GM21576 (cell line): ENCODE results near the gene LSMEM2.
"Not testable (repeated sequence)": the region's sequence is repeated elsewhere in the genome, so short reads cannot be mapped to it uniquely, and the experiment has no call there.

Source experiments
- ATAC-seq: cut with Tn5 transposase; IDR thresholded peaks from one replicate; pipeline ENCODE4 v1.9.1; 2021; ENCODE audit warnings: mild to moderate bottlenecking, moderate library complexity; ENCODE audit not compliant: unreplicated experiment

LSMEM2 gene

GRCh38 chr3:50278880-50279224, at the start of gene LSMEM2:
TSS of gene LSMEM2 (plus strand) at chr3:50279087. CDS start at chr3:50279114, 27 bp downstream.
- no peak for ATAC-seq

GRCh38 chr3:50229490-50229889, 49.4 kb upstream of the LSMEM2 start:
- ATAC-seq, result no peak

GRCh38 chr3:50230104-50230793, 48.6 kb upstream of the LSMEM2 start:
- no peak for ATAC-seq

- ATAC-seq, result no peak
Observed at GRCh38 chr3:50230794-50231125, 48.1 kb upstream of the LSMEM2 start.

- no peak for ATAC-seq
Observed at GRCh38 chr3:50231581-50231980, 47.3 kb upstream of the LSMEM2 start.

GRCh38 chr3:50232303-50232702, 46.6 kb upstream of the LSMEM2 start:
- ATAC-seq, result no peak

- ATAC-seq, result no peak
Observed at GRCh38 chr3:50233176-50233575, 45.7 kb upstream of the LSMEM2 start.

- peak; percentile 91 for ATAC-seq
Observed at GRCh38 chr3:50235716-50236483, 43.0 kb upstream of the LSMEM2 start, which contains the start of gene GNAI2. TSS of gene GNAI2 (plus strand) at chr3:50236204. CDS start at chr3:50236336, 132 bp downstream.

- no peak for ATAC-seq
Observed at GRCh38 chr3:50236484-50237132, 42.3 kb upstream of the LSMEM2 start.

- no peak for ATAC-seq
Observed at GRCh38 chr3:50237133-50237651, 41.7 kb upstream of the LSMEM2 start.

GRCh38 chr3:50237754-50238548, 40.9 kb upstream of the LSMEM2 start:
- peak; percentile 26 for ATAC-seq

GRCh38 chr3:50238549-50239026, 40.3 kb upstream of the LSMEM2 start:
- no peak for ATAC-seq

GRCh38 chr3:50239649-50240048, 39.2 kb upstream of the LSMEM2 start:
- ATAC-seq, result no peak

GRCh38 chr3:50241163-50241562, 37.7 kb upstream of the LSMEM2 start:
- ATAC-seq, result no peak

GRCh38 chr3:50241713-50242380, 37.0 kb upstream of the LSMEM2 start:
- ATAC-seq, result no peak

GRCh38 chr3:50242381-50242770, 36.5 kb upstream of the LSMEM2 start:
- ATAC-seq, result no peak

GRCh38 chr3:50242851-50243542, 35.9 kb upstream of the LSMEM2 start:
- ATAC-seq, result no peak

- ATAC-seq, result no peak
Observed at GRCh38 chr3:50243543-50243895, 35.4 kb upstream of the LSMEM2 start.

- ATAC-seq, result not testable (repeated sequence)
Observed at GRCh38 chr3:50244813-50245212, 34.1 kb upstream of the LSMEM2 start.

- ATAC-seq, result no peak
Observed at GRCh38 chr3:50245251-50245745, 33.6 kb upstream of the LSMEM2 start.
